HCT116 (cell line): ENCODE results near the gene NDUFC2.

Source experiments
- ATF3 ChIP-seq: IDR thresholded peaks from 2 replicates; pipeline ENCODE4 v1.6.1; 2012
- CBX3 ChIP-seq: IDR thresholded peaks from 2 replicates; pipeline ENCODE4 v1.6.1; 2012; ENCODE audit warnings: low read depth
- CTCF ChIP-seq, 3 experiments: fragments of 200-600 bp in 1 of 3; sonication (generic) in 1 of 3; IDR thresholded peaks in 2 of 3; conservative IDR thresholded peaks in 1 of 3; 2 replicates each; pipeline ENCODE4 v1.5.1; 2012 to 2017; ENCODE audit warnings: low read depth in 2 of 3, low read length in 2 of 3, antibody characterized with exemption in 1 of 3, borderline replicate concordance in 1 of 3, control low read depth in 1 of 3, mild to moderate bottlenecking in 1 of 3, mixed read lengths in 1 of 3, mixed run types in 1 of 3, moderate library complexity in 1 of 3; ENCODE audit not compliant: insufficient read depth in 1 of 3
- EZH2 ChIP-seq: fragments of 200-600 bp; sonication (generic); IDR thresholded peaks from 2 replicates; pipeline ENCODE4 v1.6.1; 2017; ENCODE audit warnings: antibody characterized with exemption, mixed run types
- EZH2phosphoT487 ChIP-seq: fragments of 200-600 bp; IDR thresholded peaks from 2 replicates; pipeline ENCODE4 v1.6.1; 2018; ENCODE audit warnings: antibody characterized with exemption, borderline replicate concordance
- MAX ChIP-seq: IDR thresholded peaks from 2 replicates; pipeline ENCODE4 v1.6.1; 2012
- POLR2A ChIP-seq: IDR thresholded peaks from 2 replicates; pipeline ENCODE4 v1.7.0; 2011; ENCODE audit warnings: borderline replicate concordance; ENCODE audit not compliant: insufficient read depth, insufficient read length; ENCODE audit errors: extremely low read depth
- SP1 ChIP-seq: IDR thresholded peaks from 2 replicates; pipeline ENCODE4 v1.6.1; 2012; ENCODE audit warnings: low read depth
- YY1 ChIP-seq: IDR thresholded peaks from 2 replicates; pipeline ENCODE4 v1.6.1; 2011; ENCODE audit warnings: low read length, low read depth, moderate library complexity, mild to moderate bottlenecking; ENCODE audit not compliant: insufficient replicate concordance; ENCODE audit errors: extremely low read depth
- ZBTB33 ChIP-seq: IDR thresholded peaks from 2 replicates; pipeline ENCODE4 v1.6.1; 2011; ENCODE audit warnings: mild to moderate bottlenecking, low read length, moderate library complexity; ENCODE audit not compliant: insufficient replicate concordance; ENCODE audit errors: extremely low read depth

GRCh38 chr11:78039919-78040671 is 39.6 kb downstream of the NDUFC2 start:
- TF ChIP-seq CTCF (IDR thresholded peaks at IDR 0.05 in 2 of 3, conservative IDR thresholded peaks at IDR 0.05 in 1 of 3; ENCODE audit: borderline replicate concordance in 1 of 3, insufficient read depth in 1 of 3, low read depth in 2 of 3, low read length in 2 of 3) = no peak
- TF ChIP-seq EZH2 = no peak
- peak; percentile 9; the same call in 1 of the 2 replicates for TF ChIP-seq MAX
- no peak for TF ChIP-seq ATF3
- no peak for TF ChIP-seq POLR2A
- TF ChIP-seq SP1 = peak; percentile 60
- 0 out of 2 replicates have a peak, but pooled peaks have one; percentile 16 for TF ChIP-seq CBX3
- no peak for TF ChIP-seq ZBTB33
- peak; percentile 68 for TF ChIP-seq YY1
- TF ChIP-seq EZH2phosphoT487 = no peak
